SK-N-SH (cell line): ENCODE data around the gene OR6C65.

ENCODE experiments used
- CTCF ChIP-seq: fragments of 200-600 bp; sonication (generic); IDR thresholded peaks from 2 replicates; pipeline ENCODE4 v1.6.1; 2017; ENCODE audit warnings: antibody characterized with exemption, mild to moderate bottlenecking, moderate library complexity
- GATA2 ChIP-seq: sonication (generic); formaldehyde crosslinking; IDR thresholded peaks from 2 replicates; pipeline ENCODE4 v1.5.0; 2020; ENCODE audit warnings: mild to moderate bottlenecking, missing genetic modification reagents
- JUND ChIP-seq: IDR thresholded peaks from 2 replicates; pipeline ENCODE4 v1.4.0; 2012
- MAX ChIP-seq: IDR thresholded peaks from 2 replicates; pipeline ENCODE4 v1.4.0; 2012; ENCODE audit warnings: low read depth
- NRF1 ChIP-seq: IDR thresholded peaks from 2 replicates; pipeline ENCODE4 v1.6.1; 2012; ENCODE audit warnings: low read depth, mild to moderate bottlenecking, low read length
- PBX3 ChIP-seq: IDR thresholded peaks from 2 replicates; pipeline ENCODE4; 2012
- RFX5 ChIP-seq: IDR thresholded peaks from 2 replicates; pipeline ENCODE4 v1.6.1; 2012; ENCODE audit warnings: mild to moderate bottlenecking, improper control_type of control experiment, low read length
- RXRA ChIP-seq: IDR thresholded peaks from 2 replicates; pipeline ENCODE4 v1.4.0; 2012; ENCODE audit warnings: low read depth, mild to moderate bottlenecking, borderline replicate concordance
- ZBTB33 ChIP-seq: IDR thresholded peaks from 2 replicates; pipeline ENCODE4 v1.4.0; 2012; ENCODE audit warnings: low read depth, borderline replicate concordance

- TF ChIP-seq CTCF (no peak), RXRA (no peak), PBX3 (no peak), JUND (no peak), NRF1 (no peak), MAX (no peak), ZBTB33 (no peak), RFX5 (no peak), GATA2 (no peak)
Measured at GRCh38 chr12:55416961-55417360, 16.6 kb downstream of the OR6C65 start.
